RPMI7951 (cell line): Measurements from ENCODE around the gene IFT22. TPM values are rescaled to one million over a fixed set of nuclear protein-coding genes. Genes with fewer than 3 reads are reported as not detected.
"Not testable (repeated sequence)": the region's sequence is repeated elsewhere in the genome, so short reads cannot be mapped to it uniquely, and the experiment has no call there.

ENCODE experiments used
- DNase-seq: peaks from one replicate; pipeline ENCODE4 v3.0.0-alpha.2; 2012; ENCODE audit warnings: low read depth
- total RNA-seq: library from RNA; depleted of rRNA; stranded (reverse); fragments of >200 nt; shearing (Covaris generic); gene quantifications from 2 replicates; pipeline ENCODE4 v1.2.3, GENCODE V29; 2014; rRNA removed

The IFT22 gene
- total RNA-seq, 1 experiment from 2014 or later: 58.2 TPM

- no peak for DNase-seq
Measured at GRCh38 chr7:101278461-101279292, 42.9 kb downstream of the IFT22 start.

DNA sequence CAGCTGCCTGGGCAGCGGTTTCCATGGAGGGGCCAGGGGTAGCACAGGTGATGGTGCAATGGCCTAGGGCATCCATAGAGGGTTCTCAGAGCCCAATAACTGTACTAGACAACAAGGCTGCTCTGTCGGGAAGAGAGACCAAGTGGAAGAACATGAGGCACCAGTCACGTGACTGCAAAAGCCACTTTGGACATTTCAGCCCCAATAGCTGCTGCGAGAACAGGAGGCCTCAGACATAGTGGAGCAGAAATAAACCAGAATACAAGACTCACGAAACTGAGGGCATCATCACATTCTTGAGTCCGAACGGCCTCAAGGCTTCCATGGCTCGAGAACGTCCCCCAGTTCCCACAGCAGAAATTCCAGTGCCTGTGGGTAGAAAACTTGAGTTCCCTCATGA lies 44.5 kb downstream of the IFT22 start:
- DNase-seq: no peak

DNA sequence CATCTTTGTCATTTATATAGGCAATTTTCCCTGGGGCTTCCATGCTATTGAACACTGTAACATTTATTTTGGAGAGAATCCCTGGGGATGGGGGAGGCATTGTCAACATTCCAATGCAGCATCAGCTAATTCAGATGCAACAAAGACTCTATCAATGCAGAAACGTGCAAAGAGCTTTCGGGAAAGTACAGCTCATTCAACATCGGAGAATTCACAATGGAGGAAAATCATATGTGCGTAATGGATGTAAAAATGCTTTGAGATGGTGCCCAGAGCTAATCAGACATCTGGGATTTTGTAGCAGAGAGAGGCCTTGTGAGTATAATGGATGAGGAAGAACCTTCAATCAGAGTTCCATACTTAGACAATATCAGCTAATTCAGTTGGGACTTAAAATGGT lies 48.4 kb downstream of the IFT22 start:
- no peak for DNase-seq

- no peak for DNase-seq
Measured at GRCh38 chr7:101271021-101271420, 50.6 kb downstream of the IFT22 start.

DNA sequence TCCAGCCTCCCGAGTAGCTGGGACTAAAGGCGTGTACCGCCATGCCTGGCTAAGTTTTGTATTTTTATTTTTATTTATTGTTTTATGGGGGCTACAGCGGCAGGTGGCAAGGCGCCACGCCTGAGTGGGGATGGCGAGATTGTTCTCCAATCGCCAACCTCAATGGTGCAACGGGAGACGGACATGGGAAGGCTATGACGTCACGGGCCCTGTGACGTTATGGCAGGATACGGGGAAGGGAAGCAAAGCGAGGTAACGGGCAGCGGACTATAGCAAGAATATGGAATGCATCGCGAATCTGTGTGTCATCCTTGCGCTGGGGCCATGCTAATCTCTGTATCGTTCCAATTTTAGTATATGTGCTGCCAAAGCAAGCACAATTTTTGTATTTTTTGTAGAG lies 51.9 kb downstream of the IFT22 start:
- DNase-seq: no peak

GRCh38 chr7:101265622-101266516 lies 55.7 kb downstream of the IFT22 start:
- no peak for DNase-seq

- not testable (repeated sequence) for DNase-seq
Measured at GRCh38 chr7:101264102-101264706, 57.4 kb downstream of the IFT22 start.

Other genes with a start within 250 kb of the IFT22 start
- 4.7 and 5.0 TPM in 2 replicates for gene TRIM56, start 236.3 kb downstream of the IFT22 start, total RNA-seq
- 221 and 238 TPM in 2 replicates for gene SERPINE1, start 194.7 kb downstream of the IFT22 start, total RNA-seq
- gene AP1S1, start 167.3 kb downstream of the IFT22 start, total RNA-seq: 135 and 162 TPM in 2 replicates
- 0.12 and 0.59 TPM in 2 replicates for gene VGF, start 156.2 kb downstream of the IFT22 start, total RNA-seq
- gene NAT16, start 141.5 kb downstream of the IFT22 start, total RNA-seq: not detected in 2 replicates
- gene MOGAT3, start 120.8 kb downstream of the IFT22 start, total RNA-seq: not detected in 2 replicates
- 141 and 167 TPM in 2 replicates for gene PLOD3, start 104.2 kb downstream of the IFT22 start, total RNA-seq
- 121 and 160 TPM in 2 replicates for gene ZNHIT1, start 103.6 kb downstream of the IFT22 start, total RNA-seq
- gene CLDN15, start 84.0 kb downstream of the IFT22 start, total RNA-seq: 0.36 and 0.49 TPM in 2 replicates
- gene FIS1, start 76.7 kb downstream of the IFT22 start, total RNA-seq: 239 and 343 TPM in 2 replicates
- gene COL26A1, start 41.1 kb upstream of the IFT22 start, total RNA-seq: 0.29 and 0.60 TPM in 2 replicates